ENCODE data around the gene KCNJ11.

DNA sequence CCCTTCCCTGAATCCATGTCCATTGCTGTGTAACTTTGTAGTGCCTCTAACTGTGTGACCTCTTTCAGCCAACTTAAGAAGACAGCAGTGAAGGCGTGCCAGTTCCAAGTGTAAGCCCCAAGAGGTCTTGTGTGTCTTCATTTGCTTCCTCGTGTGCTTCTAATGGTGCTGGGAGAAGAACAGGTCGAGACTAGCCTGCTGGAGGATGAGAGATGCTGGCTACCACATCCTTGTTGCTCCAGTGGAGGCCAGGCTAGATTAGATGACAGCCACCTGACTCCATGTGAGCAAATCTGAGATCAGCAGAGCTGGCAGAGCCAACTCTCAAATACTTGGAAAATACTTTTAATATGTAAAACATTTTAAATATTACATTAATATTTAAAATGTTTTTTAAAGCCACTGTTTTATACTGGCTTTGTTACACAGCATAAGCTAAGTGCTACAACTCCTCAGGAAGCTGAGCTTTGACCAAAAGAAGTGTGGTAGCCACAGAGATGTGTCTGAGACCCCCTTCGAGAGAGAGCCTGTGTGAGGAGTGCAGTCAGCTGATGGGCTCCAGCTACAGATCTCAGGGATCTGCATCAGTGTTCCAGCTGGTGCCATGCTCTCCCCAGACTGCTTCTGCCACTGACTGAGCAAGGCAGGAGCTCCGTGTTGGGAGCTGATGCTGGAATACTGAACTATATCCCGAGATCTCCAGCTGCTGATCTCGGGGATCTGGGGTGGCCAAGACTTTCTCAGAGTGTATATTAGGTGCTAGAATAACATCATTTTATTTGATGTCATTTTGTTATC is 8.9 kb downstream of the KCNJ11 start:
- no peak for TF ChIP-seq RAD21 (conservative IDR thresholded peaks at IDR 0.05)
- TF ChIP-seq CTCF (IDR thresholded peaks at IDR 0.05; ENCODE audit: poor library complexity, severe bottlenecking) = no peak

Data from neural cell (in vitro differentiated cells).